Fibroblast of skin of back (primary cell): ENCODE measurements around the gene MAP3K8. TPM values are rescaled to one million over a fixed set of nuclear protein-coding genes. Genes with fewer than 3 reads are reported as not detected.
A peak's percentile ranks its signal among the peaks of the same experiment; 100 is the strongest.

Experiments used
- DNase-seq: peaks from one replicate; pipeline ENCODE4 v3.0.0-alpha.2; 2013
- polyA plus RNA-seq, 2 experiments: library from polyadenylated mRNA; unstranded; fragments of 120-200 nt; gene quantifications; one replicate each; pipeline ENCODE4 v1.2.1, GENCODE V29; 2013; ENCODE audit not compliant: insufficient read length in 2 of 2

MAP3K8 gene
- 10.2 TPM for polyA plus RNA-seq (2013, experiment 1 of 2; ENCODE audit: insufficient read length)
- polyA plus RNA-seq (2013, experiment 2 of 2; ENCODE audit: insufficient read length) = 9.8 TPM

GRCh38 chr10:30433730-30434272 lies at the start of gene MAP3K8:
TSS of gene MAP3K8 (plus strand) at chr10:30434184. CDS start at chr10:30438939, 4,755 bp downstream.
- peak; percentile 95 for DNase-seq

- DNase-seq = peak; percentile 43
Measured at GRCh38 chr10:30384701-30385201, 49.2 kb upstream of the MAP3K8 start.

- DNase-seq = no peak
Measured at GRCh38 chr10:30386801-30387588, 47.0 kb upstream of the MAP3K8 start.

- peak; percentile 17 for DNase-seq
Measured at GRCh38 chr10:30387646-30388243, 46.2 kb upstream of the MAP3K8 start.

- DNase-seq = no peak
Measured at GRCh38 chr10:30389543-30389942, 44.4 kb upstream of the MAP3K8 start.

GRCh38 chr10:30390207-30390606 lies 43.8 kb upstream of the MAP3K8 start:
- no peak for DNase-seq

- DNase-seq = no peak
Measured at GRCh38 chr10:30391266-30391665, 42.7 kb upstream of the MAP3K8 start.

- DNase-seq = peak; percentile 54
Measured at GRCh38 chr10:30392564-30392990, 41.4 kb upstream of the MAP3K8 start.

GRCh38 chr10:30396293-30396692 lies 37.7 kb upstream of the MAP3K8 start:
- no peak for DNase-seq

GRCh38 chr10:30396698-30397097 lies 37.3 kb upstream of the MAP3K8 start:
- no peak for DNase-seq

GRCh38 chr10:30398193-30398592 lies 35.8 kb upstream of the MAP3K8 start:
- DNase-seq = no peak

- no peak for DNase-seq
Measured at GRCh38 chr10:30398788-30399187, 35.2 kb upstream of the MAP3K8 start.

- no peak for DNase-seq
Measured at GRCh38 chr10:30403494-30403893, 30.5 kb upstream of the MAP3K8 start.

GRCh38 chr10:30404540-30404939 lies 29.4 kb upstream of the MAP3K8 start:
- DNase-seq = no peak

GRCh38 chr10:30411263-30411662 lies 22.7 kb upstream of the MAP3K8 start:
- no peak for DNase-seq

GRCh38 chr10:30412901-30413300 lies 21.1 kb upstream of the MAP3K8 start:
- DNase-seq = no peak

GRCh38 chr10:30413996-30414576 lies 19.9 kb upstream of the MAP3K8 start:
- DNase-seq = peak; percentile 66

- no peak for DNase-seq
Measured at GRCh38 chr10:30415593-30415992, 18.4 kb upstream of the MAP3K8 start.

GRCh38 chr10:30417301-30417700 lies 16.7 kb upstream of the MAP3K8 start:
- DNase-seq = no peak

- no peak for DNase-seq
Measured at GRCh38 chr10:30420266-30420665, 13.7 kb upstream of the MAP3K8 start.

- DNase-seq = no peak
Measured at GRCh38 chr10:30420766-30421165, 13.2 kb upstream of the MAP3K8 start.

GRCh38 chr10:30422151-30422695 lies 11.8 kb upstream of the MAP3K8 start:
- DNase-seq = no peak
